ENCODE results near the gene OR6Q1.
"Not testable (repeated sequence)": the region's sequence is repeated elsewhere in the genome, so short reads cannot be mapped to it uniquely, and the experiment has no call there.

The OR6Q1 gene, protein sequence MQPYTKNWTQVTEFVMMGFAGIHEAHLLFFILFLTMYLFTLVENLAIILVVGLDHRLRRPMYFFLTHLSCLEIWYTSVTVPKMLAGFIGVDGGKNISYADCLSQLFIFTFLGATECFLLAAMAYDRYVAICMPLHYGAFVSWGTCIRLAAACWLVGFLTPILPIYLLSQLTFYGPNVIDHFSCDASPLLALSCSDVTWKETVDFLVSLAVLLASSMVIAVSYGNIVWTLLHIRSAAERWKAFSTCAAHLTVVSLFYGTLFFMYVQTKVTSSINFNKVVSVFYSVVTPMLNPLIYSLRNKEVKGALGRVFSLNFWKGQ

DNA sequence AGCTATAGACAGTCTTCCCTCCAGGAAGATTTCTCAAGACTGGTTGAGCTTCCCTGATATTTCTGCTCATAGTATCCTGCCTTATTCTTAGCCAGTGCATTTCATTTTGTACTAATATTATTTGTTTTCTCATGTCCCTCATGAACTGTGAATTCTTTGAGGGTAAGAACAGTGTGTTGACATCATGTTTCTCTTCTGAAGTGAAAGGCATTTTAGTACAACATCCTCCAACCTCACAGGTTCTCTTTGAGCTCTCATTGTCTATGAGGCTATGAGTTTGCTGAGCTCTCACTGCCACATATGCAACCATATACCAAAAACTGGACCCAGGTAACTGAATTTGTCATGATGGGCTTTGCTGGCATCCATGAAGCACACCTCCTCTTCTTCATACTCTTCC, at the start of gene OR6Q1:
Gene OR6Q1, plus strand, starts transcription at position 301 of the 400 bp plus-strand sequence. Its CDS starts 0 bp downstream, at position 301.
- DNase-seq (ENCODE audit: low read depth): no peak

DNA sequence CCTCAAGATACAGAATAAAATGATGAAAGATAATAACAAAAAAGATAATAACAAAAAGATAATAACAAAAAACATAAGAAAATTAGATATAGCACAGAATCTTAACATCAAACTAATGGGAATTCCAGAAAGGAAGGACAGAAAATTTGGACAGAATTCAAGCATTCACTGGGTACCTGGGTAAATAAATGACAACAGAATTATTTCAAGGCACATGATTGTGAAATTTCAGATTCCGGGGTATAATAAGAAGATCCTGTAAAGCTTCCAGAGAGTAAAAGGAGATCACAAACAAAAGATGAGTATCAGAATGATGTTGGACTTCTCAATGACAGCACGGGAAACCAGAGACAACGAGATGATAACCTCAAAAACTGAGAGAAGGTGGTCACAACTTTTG, 49.2 kb upstream of the OR6Q1 start:
- DNase-seq (ENCODE audit: low read depth): no peak

DNA sequence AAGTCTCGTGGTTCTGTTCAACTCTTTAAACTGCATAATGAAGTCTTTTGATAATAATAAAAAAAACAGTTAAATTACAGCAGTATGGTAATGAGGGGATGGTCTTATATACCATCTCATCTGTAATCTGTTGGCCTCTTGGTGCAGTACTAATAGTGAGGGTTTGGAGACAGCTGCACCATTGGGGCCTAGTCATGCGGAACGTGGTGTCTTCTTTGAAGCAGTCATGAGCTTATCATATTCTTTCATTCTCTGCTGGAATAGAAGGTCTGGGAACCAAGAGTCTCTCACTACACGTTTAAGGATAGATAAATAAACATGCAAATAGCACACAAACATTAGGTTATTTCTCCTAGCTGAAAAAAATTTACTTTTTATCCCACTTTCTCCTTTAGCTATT, 48.0 kb upstream of the OR6Q1 start:
- DNase-seq (ENCODE audit: low read depth): no peak

DNA sequence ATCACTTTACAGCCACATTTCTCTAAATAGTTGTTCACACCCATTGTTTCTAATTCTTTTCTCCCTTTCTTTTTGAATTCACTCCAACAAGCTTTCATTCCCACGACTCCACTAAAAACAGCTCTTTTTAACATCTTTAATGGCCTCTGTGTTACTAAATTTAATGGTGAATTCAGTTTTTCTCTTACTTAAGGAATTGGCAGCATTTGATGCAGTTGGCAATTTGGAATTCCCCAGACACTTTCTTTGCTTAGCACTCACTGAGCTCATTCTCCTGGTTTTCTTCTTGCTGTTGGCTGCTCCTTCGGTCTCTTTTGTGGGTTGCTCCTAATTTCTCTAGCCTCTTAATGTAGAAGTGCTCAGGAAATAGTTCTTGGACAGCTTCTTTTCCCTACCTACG, 47.6 kb upstream of the OR6Q1 start:
- DNase-seq (ENCODE audit: low read depth): no peak

DNA sequence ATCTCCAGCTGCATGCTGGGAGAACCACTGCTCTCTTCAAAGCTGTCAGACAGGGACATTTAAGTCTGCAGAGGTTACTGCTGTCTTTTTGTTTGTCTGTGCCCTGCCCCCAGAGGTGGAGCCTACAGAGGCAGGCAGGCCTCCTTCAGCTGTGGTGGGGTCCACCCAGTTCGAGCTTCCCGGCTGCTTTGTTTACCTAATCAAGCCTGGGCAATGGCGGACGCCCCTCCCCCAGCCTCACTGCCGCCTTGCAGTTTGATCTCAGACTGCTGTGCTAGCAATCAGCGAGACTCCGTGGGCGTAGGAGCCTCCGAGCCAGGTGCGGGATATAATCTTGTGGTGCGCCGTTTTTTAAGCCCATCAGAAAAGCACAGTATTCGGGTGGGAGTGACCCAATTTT, 31.2 kb upstream of the OR6Q1 start:
- DNase-seq (ENCODE audit: low read depth): not testable (repeated sequence)

DNA sequence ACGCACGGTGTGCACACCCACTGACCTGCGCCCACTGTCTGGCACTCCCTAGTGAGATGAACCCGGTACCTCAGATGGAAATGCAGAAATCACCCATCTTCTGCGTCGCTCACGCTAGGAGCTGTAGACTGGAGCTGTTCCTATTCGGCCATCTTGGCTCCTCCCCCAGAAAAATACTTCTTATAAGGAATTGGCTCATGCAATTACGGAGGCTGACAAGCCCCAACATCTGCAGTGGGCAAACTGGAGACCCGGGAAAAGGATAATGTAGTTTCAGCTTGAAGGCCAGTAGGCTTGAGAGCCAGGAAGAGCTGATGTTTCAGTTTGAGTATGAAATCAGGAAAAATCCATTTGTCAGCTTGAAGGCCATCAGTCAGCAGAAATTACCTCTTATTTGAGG, 30.7 kb upstream of the OR6Q1 start:
- not testable (repeated sequence) for DNase-seq (ENCODE audit: low read depth)

DNA sequence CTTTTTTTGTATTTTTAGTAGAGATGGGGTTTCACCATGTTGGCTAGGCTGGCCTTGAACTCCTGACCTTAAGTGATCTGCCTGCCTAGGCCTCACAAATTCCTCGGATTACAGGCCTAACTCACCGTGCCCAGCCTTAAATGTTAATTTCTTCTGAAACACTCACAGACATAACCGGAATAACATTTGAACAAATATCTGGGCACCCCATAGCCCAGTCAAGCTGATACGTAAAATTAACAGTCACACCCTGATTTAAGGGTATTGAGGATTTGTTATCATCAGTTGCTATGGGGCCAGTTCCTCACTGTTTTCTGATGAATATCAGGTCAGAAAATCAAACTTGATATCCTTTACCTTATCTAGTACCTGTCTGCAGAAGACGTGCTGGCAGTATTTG, 30.1 kb upstream of the OR6Q1 start:
- no peak for DNase-seq (ENCODE audit: low read depth)

DNA sequence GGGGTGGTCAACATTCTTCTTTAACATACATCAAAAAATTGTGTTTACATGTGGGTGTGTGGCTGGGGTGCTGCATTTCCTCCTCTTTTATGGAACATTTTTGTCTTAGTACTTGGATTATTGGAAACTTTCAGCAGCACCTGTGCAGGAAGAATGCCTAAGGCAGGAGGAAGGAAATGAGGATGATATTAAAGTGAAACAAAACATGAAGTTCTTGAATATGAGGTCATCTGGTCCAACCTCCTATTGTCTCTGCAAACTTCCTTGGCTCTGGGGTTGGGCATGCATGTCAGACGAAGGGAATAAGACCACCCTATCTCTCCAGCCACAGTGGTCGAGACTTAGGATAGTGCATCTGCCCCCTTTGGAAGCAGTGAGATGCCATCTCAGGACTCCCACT, 27.7 kb upstream of the OR6Q1 start:
- DNase-seq (ENCODE audit: low read depth): no peak

DNA sequence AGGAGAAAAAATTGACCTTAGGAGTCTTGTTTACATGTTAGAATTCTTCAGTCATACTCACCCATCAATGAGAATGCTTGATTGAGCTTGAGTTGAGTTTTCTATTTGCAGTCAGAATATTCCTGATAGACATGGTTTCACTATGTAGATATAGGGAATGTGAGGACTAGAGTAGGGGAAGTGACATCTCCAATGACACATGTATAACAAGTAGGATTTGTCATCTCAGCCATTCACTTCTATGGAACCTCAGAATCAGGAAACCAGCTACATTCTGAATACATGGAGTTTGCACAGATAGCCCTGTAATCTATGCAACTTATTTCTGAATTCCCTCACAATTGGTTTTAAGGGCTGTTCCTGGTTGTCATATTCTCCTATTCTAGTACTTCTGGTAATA, 27.2 kb upstream of the OR6Q1 start:
- DNase-seq (ENCODE audit: low read depth): no peak

DNA sequence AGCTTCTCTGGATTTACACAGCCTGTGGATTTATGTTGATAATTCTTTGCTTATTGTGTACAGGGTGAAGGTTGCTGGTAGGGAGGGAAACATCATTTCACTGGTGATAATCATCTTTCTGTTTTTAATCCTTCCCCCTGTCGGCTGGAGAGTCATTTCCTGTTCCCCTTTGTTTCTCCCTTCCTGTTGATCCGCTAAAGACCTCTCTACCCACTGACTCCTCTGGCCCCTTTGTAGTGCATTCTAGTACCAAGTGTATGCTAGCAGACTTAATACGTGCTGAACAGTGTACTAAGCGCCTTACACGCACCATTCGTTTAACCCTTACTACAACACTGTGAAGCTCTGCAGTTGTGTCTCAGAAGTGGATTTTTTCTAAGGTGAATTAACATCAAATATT, 26.1 kb upstream of the OR6Q1 start:
- DNase-seq (ENCODE audit: low read depth): no peak

DNA sequence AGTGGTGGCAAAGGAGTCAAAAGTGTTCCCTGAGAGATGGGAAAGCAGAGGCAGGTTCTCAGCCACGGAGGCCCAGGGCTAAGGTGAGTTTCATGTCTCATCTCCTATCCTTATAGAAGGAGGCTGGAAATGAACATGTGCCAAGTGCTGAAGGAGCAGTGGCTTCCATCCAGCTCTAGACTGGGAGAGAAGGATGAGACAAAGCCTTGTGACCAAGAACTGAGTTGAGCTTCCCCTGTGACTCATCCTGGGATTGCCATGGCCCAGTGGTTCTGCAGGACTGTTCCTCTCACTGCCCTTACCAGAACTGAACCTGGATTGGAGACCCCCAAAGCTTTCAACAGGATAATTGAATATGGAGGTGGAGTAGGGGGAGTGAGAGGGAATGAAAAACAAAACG, 23.8 kb upstream of the OR6Q1 start:
- peak; percentile 39 for DNase-seq (ENCODE audit: low read depth)

DNA sequence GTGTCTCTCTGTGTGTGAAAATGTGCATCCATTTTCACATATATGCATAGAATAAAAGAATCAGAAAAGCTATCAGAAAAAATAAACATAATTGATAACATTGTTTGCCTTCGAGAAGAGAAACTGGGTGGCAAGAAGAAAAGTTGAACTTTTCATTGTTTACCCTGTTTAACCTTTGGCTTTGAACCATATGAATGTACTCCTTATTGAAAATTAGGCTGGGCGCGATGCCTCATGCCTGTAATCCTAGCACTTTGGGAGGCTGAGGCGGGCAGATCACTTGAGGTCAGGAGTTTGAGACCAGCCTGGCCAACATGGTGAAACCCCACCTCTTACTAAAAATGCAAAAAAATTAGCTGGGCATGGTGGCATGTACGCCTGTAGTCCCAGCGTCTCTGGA, 19.0 kb upstream of the OR6Q1 start:
- DNase-seq (ENCODE audit: low read depth): no peak

DNA sequence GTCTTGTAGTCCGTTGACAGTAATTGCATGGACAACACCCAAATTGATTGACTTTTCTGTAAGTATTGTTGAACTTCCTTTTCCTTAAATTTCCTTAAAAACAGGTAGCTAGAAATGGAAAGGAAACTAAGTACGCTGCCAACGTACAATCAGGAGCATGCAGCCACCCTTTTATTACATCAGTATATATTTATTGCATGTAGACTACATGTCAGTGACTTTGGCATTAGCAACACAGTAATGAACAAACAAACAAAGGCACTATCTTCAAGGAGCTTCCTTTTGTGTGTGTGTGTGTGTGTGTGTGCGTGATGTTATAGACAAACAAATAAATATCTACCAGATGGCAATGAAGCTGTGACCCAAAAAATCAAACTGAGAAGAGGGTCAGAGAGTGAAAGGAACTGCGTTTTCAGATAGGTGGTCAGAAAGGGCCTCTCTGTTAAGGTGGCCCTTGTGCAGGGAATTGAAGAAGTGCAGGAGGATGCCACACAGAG, 7.3 kb upstream of the OR6Q1 start, which contains the start of gene OR9Q1:
Gene OR9Q1, plus strand, starts transcription at position 447 of the 497 bp plus-strand sequence. CDS start 155,564 bp downstream, outside the sequence.
- DNase-seq (ENCODE audit: low read depth): no peak

DNA sequence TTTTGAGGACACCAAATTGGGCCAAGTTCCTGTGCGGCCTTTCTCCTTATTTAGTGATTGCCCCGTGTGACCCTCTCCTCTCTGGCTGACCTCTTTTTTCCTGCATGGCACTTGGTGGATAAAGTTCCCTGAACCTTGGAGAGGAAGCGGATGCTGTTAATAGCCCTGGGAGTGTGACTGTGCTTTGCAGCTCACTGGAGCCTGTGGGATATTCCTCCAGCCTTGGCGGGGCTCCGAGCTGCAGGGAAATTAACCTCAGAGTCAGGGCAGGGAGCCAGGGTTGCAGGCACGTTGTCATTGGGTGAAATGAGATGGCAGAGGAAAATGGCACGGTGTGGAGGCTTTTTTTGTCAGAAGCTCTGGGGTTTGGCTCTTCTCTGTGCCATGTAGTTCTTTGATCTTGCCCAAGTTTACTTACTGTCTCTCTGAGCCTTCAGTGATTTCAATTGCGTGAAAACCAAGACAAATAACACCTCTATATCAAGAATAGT, 6.1 kb upstream of the OR6Q1 start:
- DNase-seq (ENCODE audit: low read depth): peak; percentile 7

DNA sequence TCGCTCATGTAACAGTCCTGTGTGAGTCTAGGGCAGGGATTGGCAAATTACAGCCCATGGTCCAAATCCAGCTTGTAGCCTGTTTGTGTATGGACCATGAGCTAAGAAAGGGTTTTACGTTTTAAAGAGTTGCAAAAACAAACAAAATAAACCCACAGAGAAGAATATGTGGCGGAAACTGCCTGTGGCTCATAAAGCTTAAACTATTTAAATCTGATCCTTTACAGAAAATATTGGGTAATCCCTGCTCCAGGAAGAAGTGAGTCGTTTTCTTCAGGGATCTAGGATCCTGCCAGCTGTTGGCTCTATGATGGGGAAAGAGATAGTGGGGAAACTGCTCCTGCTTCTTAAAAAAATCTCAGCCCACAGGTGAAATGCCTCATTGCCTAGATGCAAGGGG, 3.4 kb upstream of the OR6Q1 start:
- no peak for DNase-seq (ENCODE audit: low read depth)

DNA sequence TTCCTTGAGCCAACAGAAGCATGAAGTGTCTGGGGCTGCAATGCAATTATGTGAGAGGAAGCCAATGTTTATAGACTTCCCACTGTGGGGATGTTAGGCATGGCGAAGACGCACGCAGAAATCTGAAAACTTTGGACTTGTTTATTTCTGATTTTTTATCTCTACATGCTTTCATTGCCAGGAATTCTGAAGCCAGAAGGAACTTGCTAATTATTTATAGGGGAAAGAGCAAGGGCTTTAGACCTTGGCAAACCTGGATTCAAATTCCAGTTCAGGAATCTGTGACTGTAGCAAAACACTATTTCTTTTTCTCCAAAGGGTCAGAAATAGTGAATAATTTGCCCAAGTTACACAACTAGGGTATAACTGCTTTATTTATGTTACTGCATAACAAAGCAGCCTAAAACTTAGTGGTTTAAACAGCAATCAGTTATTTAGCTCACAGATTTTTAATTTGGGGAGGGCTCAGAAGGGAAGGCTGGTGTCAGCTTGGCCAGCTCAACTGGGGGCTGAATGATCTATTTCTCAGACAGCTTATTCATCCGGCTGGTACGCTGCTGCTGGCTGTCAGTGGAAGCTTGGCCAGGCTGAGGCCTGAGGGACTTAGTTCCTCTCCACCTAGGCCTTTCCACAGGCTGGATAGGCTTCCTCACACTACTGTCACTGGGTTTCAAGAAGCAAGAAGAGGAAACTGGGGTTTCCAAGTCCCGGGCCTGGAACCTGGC, 1.9 kb upstream of the OR6Q1 start:
- no peak for DNase-seq (ENCODE audit: low read depth)

DNA sequence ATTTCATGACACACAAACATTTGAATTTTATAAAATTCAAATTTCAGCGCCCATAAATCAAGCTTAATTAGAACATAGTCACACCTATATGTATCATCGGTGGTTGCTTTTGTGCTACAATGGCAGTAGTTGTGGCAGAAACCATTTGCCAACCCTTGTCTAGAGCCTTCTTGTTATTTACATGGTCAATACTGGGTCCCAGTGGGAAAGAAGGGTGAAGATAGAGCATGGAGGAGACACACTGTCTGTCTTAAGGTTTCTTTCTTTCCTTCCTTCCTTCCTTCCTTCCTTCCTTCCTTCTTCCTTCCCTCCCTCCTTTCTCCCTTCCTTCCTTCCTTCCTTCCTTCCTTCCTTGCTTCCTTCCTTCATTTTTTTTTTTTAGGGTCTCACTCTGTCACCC, 3.7 kb downstream of the OR6Q1 start:
- DNase-seq (ENCODE audit: low read depth): no peak

DNA sequence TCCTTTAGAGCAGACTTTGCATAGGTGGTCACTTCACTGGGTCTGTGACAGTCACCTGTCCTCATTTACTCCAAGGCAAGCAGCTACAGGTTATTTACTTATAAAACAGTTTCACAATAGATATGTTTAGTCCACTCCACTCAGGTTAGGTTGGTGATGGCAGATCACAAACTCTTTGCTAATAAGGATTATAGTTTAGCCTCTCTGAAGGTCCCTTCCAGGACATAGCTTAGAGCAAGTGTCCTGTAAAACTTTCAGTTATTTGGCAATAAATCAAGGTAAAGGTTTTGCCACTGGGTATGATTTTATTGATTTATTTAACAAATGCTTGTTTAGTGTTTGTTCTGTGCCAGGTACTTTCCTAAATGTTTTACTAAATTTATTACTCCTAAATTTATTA, 8.8 kb downstream of the OR6Q1 start:
- no peak for DNase-seq (ENCODE audit: low read depth)

DNA sequence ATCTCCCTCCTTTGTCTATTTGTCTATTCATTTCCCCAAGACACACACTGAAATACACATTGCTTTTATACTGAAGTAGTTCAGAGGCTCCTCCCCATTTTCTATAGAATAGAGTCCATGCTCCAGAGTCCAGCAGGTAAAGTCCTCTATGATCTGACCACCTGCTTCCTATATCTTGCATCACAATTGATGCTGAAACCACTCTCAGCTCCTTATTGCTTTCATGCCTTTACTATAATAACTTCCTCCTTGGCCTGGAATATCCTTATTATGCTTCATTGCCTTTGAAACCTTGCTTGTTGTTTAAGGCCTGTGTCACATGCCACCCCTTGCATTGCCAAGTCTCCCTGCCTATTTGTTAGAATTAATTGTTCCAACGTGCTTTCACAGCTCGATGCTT, 12.6 kb downstream of the OR6Q1 start:
- no peak for DNase-seq (ENCODE audit: low read depth)

DNA sequence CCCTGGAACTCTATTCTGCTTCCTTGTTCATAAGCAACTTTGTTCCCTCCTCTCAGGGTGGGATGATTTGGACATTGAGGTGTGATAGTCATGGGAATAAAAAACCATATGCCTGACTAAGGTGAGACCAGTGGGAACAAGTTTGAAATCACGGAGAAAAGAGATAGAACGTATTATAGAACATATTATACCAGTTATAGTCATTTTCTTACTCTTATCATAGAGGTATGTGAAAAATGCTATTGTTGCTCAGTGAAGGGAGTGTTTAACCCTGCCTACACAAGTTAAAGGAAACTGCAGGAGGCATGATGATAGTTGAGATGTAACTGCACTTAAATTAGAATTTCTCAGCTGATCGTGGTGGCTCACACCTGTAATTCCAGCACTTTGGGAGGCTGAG, 15.5 kb downstream of the OR6Q1 start:
- no peak for DNase-seq (ENCODE audit: low read depth)

DNA sequence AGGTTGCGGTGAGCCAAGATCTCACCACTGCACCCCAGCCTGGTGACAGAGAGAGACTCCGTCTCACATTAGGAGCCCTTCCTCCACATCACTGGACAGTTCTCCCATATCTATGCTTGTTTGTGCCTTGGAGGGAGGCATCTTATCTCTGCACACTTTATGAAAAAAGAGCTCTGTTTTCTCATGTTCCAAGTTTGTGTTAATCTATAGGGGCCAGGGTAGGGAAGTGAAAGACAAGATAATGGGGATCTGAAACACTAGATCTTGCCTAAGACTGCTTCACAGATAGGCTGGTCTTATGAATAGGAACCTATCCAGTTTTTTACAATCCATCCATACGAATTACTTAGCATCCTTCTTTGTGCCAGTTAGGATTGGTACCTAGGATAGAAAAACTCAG, 17.1 kb downstream of the OR6Q1 start:
- DNase-seq (ENCODE audit: low read depth): no peak

DNA sequence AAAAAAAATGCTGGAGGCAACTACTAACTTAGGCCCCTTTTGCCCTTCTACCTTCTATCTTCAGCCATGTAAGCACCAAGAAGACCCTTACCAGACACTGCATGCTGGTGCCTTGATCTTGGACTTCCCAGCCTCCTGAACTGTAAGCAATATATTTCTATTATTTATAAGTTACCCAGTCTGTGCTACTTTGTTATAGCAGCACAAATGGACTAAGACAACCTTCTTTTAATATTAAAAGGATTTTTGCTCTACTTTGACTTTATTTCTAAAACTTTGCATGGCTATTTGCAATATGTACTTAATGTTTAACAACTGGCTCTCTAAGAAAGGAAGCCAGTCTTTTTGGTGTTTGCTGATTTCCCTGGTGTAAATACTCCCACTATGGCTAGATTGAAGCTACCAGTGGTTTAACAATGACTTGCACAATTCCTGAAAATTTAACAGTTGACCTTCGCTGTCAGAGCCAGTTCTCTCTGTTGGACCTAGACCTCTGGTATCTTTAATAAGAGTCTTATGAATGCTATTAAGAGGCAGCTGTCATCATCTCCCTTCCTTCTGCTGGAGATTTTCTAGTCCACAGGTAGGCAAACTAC, 25.2 kb downstream of the OR6Q1 start:
- DNase-seq (ENCODE audit: low read depth): no peak

DNA sequence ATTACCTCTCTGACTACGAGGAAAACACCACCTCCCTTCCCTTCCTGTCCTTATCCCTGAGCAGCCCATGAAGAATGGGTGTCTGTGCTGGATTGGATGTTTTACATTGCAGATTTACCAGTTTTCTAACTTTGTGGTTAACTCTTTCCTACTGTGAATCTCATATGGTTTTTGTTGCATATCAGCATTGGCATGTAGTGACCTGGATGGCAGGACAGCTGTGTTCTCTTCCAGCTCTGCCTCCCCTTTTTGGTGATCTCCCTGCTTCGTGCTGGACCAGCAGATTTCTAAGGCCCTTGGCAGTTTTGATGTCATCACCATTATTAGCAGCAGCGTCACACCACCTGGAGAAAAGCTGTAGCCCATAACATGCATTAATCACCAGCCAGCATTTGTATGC, 26.7 kb downstream of the OR6Q1 start:
- DNase-seq (ENCODE audit: low read depth): no peak

All from ELR (cell line).